Measurements from ENCODE around the gene NIFK.
A peak's percentile ranks its signal among the peaks of the same experiment; 100 is the strongest.
"Not testable (repeated sequence)": the region's sequence is repeated elsewhere in the genome, so short reads cannot be mapped to it uniquely, and the experiment has no call there.

The NIFK gene

DNA sequence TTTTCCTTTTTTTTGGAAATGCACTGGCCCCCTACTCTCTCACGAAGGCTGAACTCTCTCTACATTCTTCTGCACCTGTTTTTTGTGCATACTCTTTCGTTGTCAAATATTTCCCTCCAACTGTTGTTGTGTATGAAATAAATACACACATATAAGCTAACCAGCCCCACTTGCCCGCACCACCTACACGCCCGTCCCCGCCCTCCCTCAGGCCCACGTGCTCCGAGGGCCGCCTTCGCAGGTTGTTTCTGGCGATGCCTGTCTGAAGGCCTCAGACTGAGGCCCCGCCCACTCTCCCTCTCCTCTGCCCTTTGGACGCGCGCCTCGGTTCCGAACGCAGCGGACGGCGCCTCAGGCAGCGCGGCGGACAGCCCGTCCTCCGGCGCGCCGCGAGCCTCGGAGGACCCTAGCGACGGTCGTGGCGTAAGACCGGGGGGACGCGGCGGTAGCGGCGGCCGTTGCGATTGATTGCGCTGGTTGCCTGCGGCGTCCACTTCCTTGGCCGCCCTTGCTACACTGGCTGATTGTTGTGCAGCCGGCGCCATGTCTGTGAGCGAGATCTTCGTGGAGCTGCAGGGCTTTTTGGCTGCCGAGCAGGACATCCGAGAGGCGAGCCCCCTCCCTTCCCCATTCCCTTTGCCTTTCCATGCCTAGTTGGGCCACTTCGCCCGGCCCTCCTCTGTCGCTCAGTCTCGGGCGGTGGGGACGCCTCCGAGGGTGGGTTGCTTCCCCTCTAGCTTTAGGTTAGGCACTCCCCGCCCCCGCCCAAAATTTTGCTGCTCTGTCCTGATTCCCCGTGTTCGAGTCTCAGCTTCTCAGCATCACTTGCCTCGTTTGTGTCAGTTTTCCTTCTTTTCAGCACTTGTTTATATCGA is 18.8 kb upstream of the NIFK start, which contains the start of gene TSN:
TSN (plus strand) TSS at position 415 of the 875 bp plus-strand sequence; CDS start at position 544, 129 bp downstream.
- DNase-seq (ENCODE audit: low read depth in 1 of 2, low spot score in 1 of 2): peak; percentile 49 to 96
- in situ Hi-C loops (cut with HindIII; ENCODE audit: low pct_unique_long_range_greater_than_20kb, low sequenced_read_pairs): no loop called here
- no peak for TF ChIP-seq JUND (IDR thresholded peaks at IDR 0.05; ENCODE audit: low read depth)

DNA sequence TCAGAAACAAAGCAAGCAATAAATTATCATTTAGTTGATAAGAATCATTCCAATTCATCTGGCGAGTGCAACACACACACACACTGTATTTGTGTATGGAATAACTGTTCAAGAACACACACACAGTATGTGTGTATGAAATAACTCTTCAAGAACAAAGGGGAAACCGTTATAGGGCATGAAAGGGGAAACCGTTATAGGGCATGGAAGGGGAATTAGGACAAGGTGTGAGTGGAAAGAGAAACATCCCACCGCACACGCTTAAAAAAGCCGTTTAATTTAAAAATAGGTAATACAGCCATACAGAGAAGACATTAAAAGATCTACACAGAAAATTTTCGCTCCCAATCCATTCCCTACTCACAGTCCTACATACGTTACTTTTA is 18.2 kb upstream of the NIFK start:
- DNase-seq (ENCODE audit: low read depth in 1 of 2, low spot score in 1 of 2): no peak
- in situ Hi-C loops (cut with HindIII; ENCODE audit: low pct_unique_long_range_greater_than_20kb, low sequenced_read_pairs): no loop called here
- no peak for TF ChIP-seq JUND (IDR thresholded peaks at IDR 0.05; ENCODE audit: low read depth)

DNA sequence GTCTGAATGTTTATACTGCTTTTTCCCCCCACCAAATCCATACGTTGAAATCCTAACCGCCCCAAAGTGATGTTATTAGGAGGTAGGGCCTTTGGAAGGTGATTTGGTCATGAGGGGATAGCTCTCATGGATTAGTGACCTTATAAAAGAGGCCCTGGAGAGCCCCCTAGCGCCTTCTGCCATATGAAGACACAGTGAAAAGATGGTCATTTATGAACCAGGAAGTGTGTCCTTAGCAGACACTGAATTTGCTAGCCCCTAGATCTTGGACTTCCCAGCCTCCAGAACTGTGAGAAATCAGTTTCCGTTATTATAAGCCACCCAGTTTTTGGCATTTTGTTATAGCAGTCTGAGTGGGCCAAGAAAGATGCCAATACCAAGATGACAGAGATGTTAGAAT is 11.5 kb upstream of the NIFK start:
- in situ Hi-C loops (cut with HindIII; ENCODE audit: low pct_unique_long_range_greater_than_20kb, low sequenced_read_pairs): no loop called here
- TF ChIP-seq JUND (IDR thresholded peaks at IDR 0.05; ENCODE audit: low read depth): no peak
- DNase-seq (ENCODE audit: low read depth in 1 of 2, low spot score in 1 of 2): peak in 1 of 2 experiments; percentile 27

DNA sequence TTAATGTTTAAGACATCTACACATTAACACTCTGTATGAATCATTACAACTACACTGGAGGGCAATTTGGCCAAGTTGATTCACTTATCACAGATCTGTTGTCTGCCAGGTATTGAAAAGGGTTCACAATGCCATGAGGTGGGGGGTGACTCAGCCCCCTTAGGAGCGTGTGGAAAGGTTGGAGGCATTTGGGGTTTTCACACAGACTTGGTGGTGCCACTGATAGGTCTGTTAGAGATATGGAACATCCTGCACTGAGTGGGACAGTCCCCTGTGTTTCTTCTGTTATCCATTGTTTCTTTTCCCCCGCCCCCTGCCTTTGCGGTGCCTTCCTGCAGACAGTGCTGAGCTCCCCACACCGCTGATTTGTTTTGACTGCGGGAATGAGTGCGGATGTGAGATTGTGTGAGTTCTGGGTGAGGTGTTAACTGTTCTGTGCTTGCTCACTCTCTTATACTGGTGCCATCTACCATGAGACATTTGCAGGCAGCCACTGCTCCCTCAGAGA is 9.4 kb upstream of the NIFK start:
- TF ChIP-seq JUND (IDR thresholded peaks at IDR 0.05; ENCODE audit: low read depth): no peak
- DNase-seq (ENCODE audit: low read depth in 1 of 2, low spot score in 1 of 2): no peak
- in situ Hi-C loops (cut with HindIII; ENCODE audit: low pct_unique_long_range_greater_than_20kb, low sequenced_read_pairs): no loop called here

DNA sequence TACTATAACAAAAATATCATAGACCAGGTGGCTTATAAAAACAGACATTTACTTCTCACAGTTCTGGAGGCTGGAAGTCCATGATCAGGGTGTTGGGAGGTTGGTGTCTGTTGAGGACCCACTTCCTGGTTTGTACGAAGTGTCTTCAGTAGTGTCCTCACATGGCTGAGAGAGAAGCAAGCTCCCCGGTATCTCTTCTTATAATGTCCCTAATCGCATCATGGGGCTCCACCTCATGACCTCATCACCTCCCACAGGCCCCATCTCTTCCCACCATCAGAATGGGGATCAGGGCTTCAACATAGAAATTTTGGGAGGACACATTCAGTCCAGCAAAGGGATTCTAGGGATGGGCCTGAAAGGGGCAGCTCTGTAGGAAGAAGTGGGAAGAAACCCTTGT is 4.8 kb upstream of the NIFK start:
- TF ChIP-seq JUND (IDR thresholded peaks at IDR 0.05; ENCODE audit: low read depth): no peak
- in situ Hi-C loops (cut with HindIII; ENCODE audit: low pct_unique_long_range_greater_than_20kb, low sequenced_read_pairs): no loop called here
- DNase-seq (ENCODE audit: low read depth in 1 of 2, low spot score in 1 of 2): no peak

DNA sequence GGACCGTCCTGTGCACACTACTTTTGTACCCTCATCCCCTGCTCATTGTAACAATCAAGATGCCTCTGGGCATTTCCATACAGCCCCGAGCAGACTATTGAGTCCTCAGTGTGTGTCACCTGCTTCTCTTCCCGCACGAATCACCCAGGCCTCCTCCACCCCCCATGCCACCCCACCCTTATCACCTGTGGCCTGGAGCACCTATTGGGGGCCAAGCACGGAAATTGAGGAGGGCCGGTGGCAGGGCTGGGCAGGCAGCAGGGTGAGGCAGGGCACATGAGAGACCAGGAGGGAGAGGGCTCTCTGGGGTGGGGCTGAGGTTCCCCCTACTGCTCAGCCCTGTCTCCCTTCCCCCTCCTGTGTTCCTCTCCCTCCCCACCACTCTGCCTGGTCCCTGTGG is 4.3 kb upstream of the NIFK start:
- in situ Hi-C loops (cut with HindIII; ENCODE audit: low pct_unique_long_range_greater_than_20kb, low sequenced_read_pairs): no loop called here
- TF ChIP-seq JUND (IDR thresholded peaks at IDR 0.05; ENCODE audit: low read depth): no peak
- no peak for DNase-seq (ENCODE audit: low read depth in 1 of 2, low spot score in 1 of 2)

DNA sequence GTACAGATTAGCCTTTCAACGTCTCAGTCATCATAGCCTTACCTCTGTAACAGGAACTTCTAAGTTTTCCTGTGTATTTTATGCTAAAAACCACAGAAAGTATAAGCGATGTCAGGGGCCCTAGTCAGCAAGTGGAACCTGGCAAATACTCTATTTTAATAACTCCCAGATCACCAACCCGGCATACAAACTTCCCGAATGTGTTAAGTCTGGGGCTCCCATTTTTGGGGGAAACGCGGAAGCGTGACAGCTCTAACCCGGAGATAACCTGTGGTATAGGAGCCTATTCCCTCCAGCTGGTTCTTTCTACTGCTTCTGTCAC is 574 bp downstream of the NIFK start:
- in situ Hi-C loops (cut with HindIII; ENCODE audit: low pct_unique_long_range_greater_than_20kb, low sequenced_read_pairs): no loop called here
- DNase-seq (ENCODE audit: low read depth in 1 of 2, low spot score in 1 of 2): no peak
- no peak for TF ChIP-seq JUND (IDR thresholded peaks at IDR 0.05; ENCODE audit: low read depth)

DNA sequence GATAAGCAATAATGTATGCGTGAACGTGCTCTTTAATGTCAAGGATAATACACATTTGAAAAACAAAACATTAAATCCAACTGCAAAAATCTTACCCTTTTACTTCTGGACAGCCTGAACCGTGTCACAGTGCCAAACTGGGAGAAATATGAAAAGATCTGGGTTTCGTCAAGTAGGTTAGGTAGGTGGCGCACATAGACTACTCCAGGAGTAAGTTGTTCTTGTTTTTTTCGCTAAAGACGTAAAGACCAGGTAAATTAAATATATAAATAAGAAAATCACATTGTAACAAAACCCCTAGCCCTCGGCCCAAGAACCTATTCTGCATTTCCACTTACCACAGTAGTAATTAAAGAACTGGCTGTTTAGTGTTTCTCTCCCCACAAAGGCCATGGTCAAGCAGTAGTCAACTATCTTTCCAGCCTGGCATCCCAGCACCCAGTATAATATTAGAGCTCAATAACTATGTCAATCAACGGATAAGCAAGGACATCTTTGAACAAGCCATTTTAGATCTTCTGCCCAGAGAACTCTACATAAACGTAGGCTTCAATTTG is 1.1 kb downstream of the NIFK start:
- in situ Hi-C loops (cut with HindIII; ENCODE audit: low pct_unique_long_range_greater_than_20kb, low sequenced_read_pairs): no loop called here
- no peak for DNase-seq (ENCODE audit: low read depth in 1 of 2, low spot score in 1 of 2)
- no peak for TF ChIP-seq JUND (IDR thresholded peaks at IDR 0.05; ENCODE audit: low read depth)

DNA sequence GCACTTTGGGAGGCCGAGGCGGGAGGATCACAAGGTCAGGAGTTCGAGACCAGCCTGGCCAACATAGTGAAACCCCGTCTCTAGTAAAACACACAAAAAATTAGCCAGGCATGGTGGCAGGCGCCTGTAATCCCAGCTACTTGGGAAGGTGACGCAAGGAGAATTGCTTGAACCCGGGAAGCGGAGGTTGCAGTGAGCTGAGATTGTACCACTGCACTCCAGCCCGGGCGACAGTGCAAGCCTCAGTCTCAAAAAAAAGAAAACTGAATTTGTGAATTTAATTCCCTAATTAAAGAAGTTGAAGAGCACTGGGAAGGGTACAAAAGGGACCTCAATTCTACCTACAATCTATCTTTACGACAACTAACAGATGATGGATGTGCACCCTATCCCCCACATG is 2.1 kb downstream of the NIFK start:
- DNase-seq (ENCODE audit: low read depth in 1 of 2, low spot score in 1 of 2); in situ Hi-C loops (cut with HindIII; ENCODE audit: low pct_unique_long_range_greater_than_20kb, low sequenced_read_pairs): not testable (repeated sequence)

DNA sequence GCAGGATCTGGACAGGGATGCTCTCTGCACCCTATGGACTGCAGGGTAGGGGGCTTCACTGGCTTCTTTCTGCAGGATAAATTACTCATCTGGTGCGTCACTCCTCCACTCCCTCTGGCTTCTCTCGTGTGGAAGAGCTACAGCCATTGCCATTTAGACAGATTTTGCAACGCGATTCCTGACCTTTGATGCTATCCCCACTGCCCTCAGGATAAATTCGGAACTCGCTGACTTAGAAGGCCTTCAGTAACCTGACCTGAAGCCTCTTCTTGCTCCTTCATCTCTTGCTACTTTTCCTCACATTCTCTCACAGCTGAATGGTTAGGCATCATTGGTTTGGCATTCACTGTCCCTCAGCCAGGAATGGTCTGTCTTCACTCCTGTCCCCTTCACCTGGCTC is 5.3 kb downstream of the NIFK start:
- in situ Hi-C loops (cut with HindIII; ENCODE audit: low pct_unique_long_range_greater_than_20kb, low sequenced_read_pairs): no loop called here
- no peak for DNase-seq (ENCODE audit: low read depth in 1 of 2, low spot score in 1 of 2)
- no peak for TF ChIP-seq JUND (IDR thresholded peaks at IDR 0.05; ENCODE audit: low read depth)

DNA sequence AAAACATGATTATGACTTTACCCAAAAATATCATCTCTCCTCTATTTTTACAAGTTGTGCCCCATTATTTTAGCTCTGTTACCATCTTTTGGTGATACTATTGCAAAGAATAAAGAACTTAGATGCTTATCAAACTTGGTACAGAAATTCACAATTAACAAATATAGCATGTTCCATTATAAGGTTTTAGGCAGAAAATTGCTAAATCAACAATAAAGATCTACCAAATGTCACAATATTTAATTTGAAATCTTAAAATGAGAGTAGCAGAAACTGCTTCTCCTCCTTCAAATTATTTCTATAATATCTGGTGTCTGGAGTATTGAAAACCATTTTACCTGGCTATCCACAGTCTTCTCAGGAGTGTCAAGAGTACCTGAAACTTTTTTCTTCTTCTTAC is 8.7 kb downstream of the NIFK start:
- in situ Hi-C loops (cut with HindIII; ENCODE audit: low pct_unique_long_range_greater_than_20kb, low sequenced_read_pairs): no loop called here
- no peak for DNase-seq (ENCODE audit: low read depth in 1 of 2, low spot score in 1 of 2)
- TF ChIP-seq JUND (IDR thresholded peaks at IDR 0.05; ENCODE audit: low read depth): no peak

DNA sequence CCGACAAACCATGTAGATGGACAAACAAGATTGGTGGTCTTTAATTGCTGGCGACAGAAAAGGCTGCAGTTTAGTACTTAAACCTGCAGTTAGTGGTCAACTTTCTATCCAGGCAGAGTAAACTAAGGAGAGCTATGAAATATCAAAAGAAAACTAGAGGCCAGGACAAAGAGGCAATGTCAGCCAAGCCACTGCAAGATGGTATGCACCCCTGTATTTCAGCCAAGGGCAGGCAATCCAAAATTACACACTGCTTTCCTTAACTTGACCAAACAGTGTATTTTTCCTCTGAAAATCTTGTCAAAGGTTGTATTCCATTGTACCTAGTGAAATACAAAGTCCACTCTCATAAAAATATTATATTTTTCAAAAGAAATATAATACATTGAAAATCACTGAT is 9.3 kb downstream of the NIFK start:
- in situ Hi-C loops (cut with HindIII; ENCODE audit: low pct_unique_long_range_greater_than_20kb, low sequenced_read_pairs): no loop called here
- TF ChIP-seq JUND (IDR thresholded peaks at IDR 0.05; ENCODE audit: low read depth): no peak

DNA sequence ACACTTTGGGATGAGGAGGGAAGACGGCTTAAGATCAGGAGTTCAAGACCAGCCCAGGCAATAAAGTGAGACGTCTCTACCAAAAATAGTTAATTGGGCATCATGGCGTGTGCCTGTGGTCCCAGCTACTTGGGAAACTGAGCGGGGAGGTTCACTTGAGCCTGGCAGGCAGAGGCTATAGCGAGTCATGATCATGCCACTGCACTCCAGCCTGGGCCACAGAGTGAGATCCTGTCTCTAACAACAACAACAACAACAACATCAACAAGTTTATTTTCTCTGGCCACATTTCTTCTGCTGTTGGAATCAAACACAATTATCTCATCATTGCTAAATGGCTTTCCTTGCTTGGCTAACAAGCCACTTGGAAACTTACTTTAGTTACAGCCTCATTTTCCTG is 13.4 kb downstream of the NIFK start:
- DNase-seq (ENCODE audit: low read depth in 1 of 2, low spot score in 1 of 2): no peak
- in situ Hi-C loops (cut with HindIII; ENCODE audit: low pct_unique_long_range_greater_than_20kb, low sequenced_read_pairs): no loop called here
- no peak for TF ChIP-seq JUND (IDR thresholded peaks at IDR 0.05; ENCODE audit: low read depth)

More for the DNA sequence above, 9.3 kb downstream of the NIFK start:
- no peak for DNase-seq (ENCODE audit: low read depth in 1 of 2, low spot score in 1 of 2)
